Glutamatergic neuron (in vitro differentiated cells): Measurements from ENCODE around the gene RAB2B. TPM values are rescaled to one million over a fixed set of nuclear protein-coding genes. Genes with fewer than 3 reads are reported as not detected.

Experiments
- DNase-seq: peaks from one replicate; pipeline ENCODE4 v3.0.0; 2022
- H3K27ac Mint-ChIP-seq: one replicate; pipeline ENCODE4 v1.8.0; 2020; ENCODE audit warnings: mild to moderate bottlenecking, mixed read lengths, inconsistent platforms; ENCODE audit not compliant: unreplicated experiment
- H3K27me3 Mint-ChIP-seq: one replicate; pipeline ENCODE4 v1.8.0; 2020; ENCODE audit warnings: mild to moderate bottlenecking, moderate library complexity, mixed read lengths, inconsistent platforms; ENCODE audit not compliant: unreplicated experiment
- H3K36me3 Mint-ChIP-seq: one replicate; pipeline ENCODE4 v1.8.0; 2020; ENCODE audit warnings: mild to moderate bottlenecking, mixed read lengths, inconsistent platforms; ENCODE audit not compliant: unreplicated experiment
- H3K4me1 Mint-ChIP-seq: one replicate; pipeline ENCODE4 v1.8.0; 2020; ENCODE audit warnings: mild to moderate bottlenecking, low read depth, mixed read lengths, inconsistent platforms; ENCODE audit not compliant: unreplicated experiment
- H3K4me3 Mint-ChIP-seq: one replicate; pipeline ENCODE4 v1.8.0; 2020; ENCODE audit warnings: mild to moderate bottlenecking, mixed read lengths, inconsistent platforms; ENCODE audit not compliant: unreplicated experiment
- H3K9me3 Mint-ChIP-seq: one replicate; pipeline ENCODE4 v1.8.0; 2020; ENCODE audit warnings: mild to moderate bottlenecking, moderate library complexity, mixed read lengths, inconsistent platforms; ENCODE audit not compliant: unreplicated experiment
- total RNA-seq: library from RNA; stranded (reverse); fragmentation: NEBNext Ultra II Directional; extraction: Animal tissue kit (Norgen Biotek cat#: 25700); gene quantifications from one replicate; pipeline ENCODE4 v1.2.1, GENCODE V29; 2021; ENCODE audit not compliant: unreplicated experiment
- TF ChIP-seq, protein P1 (sequence below): fragments of 200-600 bp; sonication (generic); IDR thresholded peaks from one replicate; pipeline ENCODE4 v1.5.0; 2021; ENCODE audit not compliant: partially characterized antibody, unreplicated experiment

RAB2B gene
- total RNA-seq, 1 donor from 2014 or later = 75.2 TPM

DNA sequence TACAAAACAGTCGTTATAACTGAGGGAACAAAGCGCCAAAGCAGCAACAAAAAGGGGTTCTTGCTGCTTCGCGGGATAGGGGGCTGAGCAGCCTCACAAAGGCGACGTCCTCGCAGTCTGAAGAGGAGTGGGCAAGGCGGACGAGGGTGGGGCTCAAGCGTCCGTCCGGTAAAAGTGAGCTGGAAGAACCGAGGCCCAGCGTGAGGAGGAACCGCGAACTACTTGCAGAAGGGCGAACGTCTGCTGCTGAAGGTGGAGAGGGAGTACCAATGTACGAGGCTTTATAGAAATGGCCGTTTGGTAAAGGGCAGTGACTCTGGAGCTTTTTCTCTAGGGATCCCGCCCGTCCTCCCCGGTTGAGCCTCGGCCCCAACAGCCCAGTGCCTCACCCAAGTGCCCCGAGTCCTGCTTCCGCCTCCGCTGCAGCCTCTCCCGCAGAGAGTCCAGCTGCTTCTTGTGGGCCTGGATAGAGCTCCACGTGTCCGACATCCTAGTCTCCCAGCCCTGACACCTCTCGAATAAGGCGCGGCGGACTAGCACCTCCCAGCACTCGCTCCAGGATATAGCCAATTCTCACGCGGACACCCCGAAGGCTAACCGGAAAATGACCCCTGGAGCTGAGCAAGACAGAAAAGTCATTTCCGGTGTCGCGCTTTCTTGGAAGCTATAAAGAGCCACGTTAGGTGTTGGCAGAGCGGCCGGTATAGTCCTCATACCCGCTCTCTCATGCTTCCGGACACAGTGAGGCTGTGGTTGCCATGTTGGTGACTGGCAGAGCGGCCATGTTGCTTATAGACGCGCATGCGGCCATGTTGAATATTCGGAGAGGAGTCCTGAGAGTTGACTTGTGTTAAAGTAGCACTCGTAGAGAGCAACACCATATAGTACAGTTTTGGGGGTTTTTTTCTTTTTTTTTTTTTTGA, 34.2 kb upstream of the RAB2B start, which contains the start of gene METTL3:
Gene METTL3 (minus strand): TSS at position 606 of the 923 bp plus-strand sequence. CDS start 117 bp downstream, at position 489.
- no peaks in the 10 kb centered on the region for H3K36me3 Mint-ChIP-seq
- TF ChIP-seq, protein P1, sequence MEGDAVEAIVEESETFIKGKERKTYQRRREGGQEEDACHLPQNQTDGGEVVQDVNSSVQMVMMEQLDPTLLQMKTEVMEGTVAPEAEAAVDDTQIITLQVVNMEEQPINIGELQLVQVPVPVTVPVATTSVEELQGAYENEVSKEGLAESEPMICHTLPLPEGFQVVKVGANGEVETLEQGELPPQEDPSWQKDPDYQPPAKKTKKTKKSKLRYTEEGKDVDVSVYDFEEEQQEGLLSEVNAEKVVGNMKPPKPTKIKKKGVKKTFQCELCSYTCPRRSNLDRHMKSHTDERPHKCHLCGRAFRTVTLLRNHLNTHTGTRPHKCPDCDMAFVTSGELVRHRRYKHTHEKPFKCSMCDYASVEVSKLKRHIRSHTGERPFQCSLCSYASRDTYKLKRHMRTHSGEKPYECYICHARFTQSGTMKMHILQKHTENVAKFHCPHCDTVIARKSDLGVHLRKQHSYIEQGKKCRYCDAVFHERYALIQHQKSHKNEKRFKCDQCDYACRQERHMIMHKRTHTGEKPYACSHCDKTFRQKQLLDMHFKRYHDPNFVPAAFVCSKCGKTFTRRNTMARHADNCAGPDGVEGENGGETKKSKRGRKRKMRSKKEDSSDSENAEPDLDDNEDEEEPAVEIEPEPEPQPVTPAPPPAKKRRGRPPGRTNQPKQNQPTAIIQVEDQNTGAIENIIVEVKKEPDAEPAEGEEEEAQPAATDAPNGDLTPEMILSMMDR = no peak
- peak within 1 kb of the TSS; percentile 98 for H3K27ac Mint-ChIP-seq
- peaks cover 9% of the 10 kb centered on the region for H3K4me1 Mint-ChIP-seq
- peaks cover 12% of the 10 kb centered on the region for H3K27me3 Mint-ChIP-seq
- peak within 1 kb of the TSS; percentile 96 for H3K4me3 Mint-ChIP-seq
- peaks cover 9% of the 10 kb centered on the region for H3K9me3 Mint-ChIP-seq
- peak; percentile 88 for DNase-seq

DNA sequence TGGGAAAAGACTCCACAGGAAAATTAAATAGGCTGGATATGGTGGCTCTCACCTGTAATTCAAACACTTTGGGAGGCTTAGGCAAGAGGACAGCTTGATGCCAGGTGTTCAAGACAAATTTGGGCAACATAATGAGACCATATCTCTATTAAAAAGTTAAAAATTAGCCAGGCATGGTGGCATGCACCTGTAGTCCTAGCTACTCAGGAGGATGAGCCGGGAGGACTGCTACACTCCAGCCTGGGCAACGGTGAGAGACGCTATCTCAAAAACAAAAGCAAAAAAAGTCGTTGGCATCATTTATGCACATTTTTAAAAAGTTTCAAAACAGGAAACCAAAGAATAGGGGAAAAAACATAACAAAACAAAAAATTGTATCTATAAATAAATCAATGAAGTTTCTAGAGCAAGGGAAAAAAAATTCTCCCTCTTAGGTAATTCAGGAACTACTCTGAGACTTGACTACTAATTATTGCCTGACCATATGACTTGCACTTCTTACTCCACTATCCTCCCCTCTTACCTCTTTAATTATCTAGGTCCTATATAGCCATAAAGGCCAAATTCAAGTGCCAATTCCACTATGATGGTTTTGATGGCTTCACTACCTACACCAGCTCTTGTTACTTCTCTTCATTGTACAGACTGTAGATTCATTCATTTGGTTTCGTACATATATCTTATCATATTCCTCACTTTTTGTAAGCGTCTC, 32.8 kb upstream of the RAB2B start:
- Mint-ChIP-seq H3K36me3 (no peaks in the 10 kb centered on the region), H3K9me3 (peaks cover 9% of the 10 kb centered on the region), H3K4me1 (peaks cover 9% of the 10 kb centered on the region), H3K27me3 (peaks cover 12% of the 10 kb centered on the region), H3K4me3 (peak overlapping the region; percentile 96), H3K27ac (no peak overlapping the region)
- TF ChIP-seq, protein P1 = no peak
- no peak for DNase-seq

DNA sequence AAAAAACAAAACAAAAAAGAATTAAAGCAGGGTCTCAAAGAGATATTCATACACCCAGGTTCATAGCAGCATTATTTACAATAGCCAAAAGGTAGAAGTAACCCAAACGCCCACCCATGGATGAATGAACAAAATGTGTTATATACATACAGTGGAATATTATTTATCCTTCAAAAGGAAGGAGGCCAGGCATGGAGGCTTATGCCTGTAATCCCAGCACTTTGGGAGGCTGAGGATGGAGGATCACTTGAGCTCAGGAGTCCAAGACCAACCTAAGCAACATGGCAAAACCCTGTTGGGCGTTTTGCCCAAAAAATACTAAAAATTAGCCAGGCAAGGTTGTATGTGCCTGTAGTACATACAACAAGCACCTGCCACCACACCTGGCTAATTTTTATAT, 29.8 kb upstream of the RAB2B start:
- Mint-ChIP-seq H3K27ac (no peak overlapping the region), H3K27me3 (peaks cover 7% of the 10 kb centered on the region)

DNA sequence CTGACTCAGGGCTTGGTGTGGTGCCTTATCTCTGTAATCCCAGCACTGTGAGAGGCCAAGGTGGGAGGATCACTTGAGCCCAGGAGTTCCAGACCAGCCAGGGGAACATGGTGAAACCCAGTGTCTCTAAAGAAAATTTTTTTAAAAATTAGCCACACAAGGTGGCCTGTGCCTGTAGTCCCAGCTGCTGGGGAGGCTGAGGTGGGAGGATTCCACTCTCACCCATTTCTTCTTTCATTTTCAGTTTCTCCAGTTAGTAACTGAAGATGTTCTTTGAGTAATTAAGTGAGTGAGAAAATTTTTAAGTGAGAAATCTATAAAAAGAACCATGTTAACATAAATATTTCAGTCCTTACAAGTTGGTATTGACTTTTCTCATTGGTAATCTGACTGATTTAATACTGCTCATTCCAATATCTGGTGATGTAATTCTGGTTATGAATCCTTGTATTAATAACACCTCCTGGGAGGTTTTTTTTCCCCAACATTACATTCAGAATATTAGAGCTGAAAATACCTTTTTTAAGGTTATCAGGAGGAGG, 28.3 kb upstream of the RAB2B start:
- Mint-ChIP-seq H3K27me3 (no peaks in the 10 kb centered on the region), H3K9me3 (no peaks in the 10 kb centered on the region), H3K36me3 (no peaks in the 10 kb centered on the region), H3K4me3 (no peak overlapping the region), H3K27ac (no peak overlapping the region), H3K4me1 (peaks cover 3% of the 10 kb centered on the region)
- no peak for DNase-seq
- TF ChIP-seq, protein P1 = no peak

More for the DNA sequence above, 29.8 kb upstream of the RAB2B start:
- no peaks in the 10 kb centered on the region for H3K36me3 Mint-ChIP-seq
- no peak overlapping the region for H3K4me3 Mint-ChIP-seq
- H3K4me1 Mint-ChIP-seq = peaks cover 8% of the 10 kb centered on the region
- H3K9me3 Mint-ChIP-seq = peaks cover 6% of the 10 kb centered on the region
- TF ChIP-seq, protein P1 = no peak
- no peak for DNase-seq
